SK-N-MC (cell line): ENCODE data around the gene ZNF423.

Experiments used
- EZH2 ChIP-seq: fragments of 200-600 bp; sonication (generic); IDR thresholded peaks from one replicate; pipeline ENCODE4 v1.6.1; 2017; ENCODE audit warnings: antibody characterized with exemption
- POLR2AphosphoS5 ChIP-seq: IDR thresholded peaks from 2 replicates; pipeline ENCODE4 v1.6.1; 2012; ENCODE audit warnings: mild to moderate bottlenecking, low read depth, low read length, borderline replicate concordance

DNA sequence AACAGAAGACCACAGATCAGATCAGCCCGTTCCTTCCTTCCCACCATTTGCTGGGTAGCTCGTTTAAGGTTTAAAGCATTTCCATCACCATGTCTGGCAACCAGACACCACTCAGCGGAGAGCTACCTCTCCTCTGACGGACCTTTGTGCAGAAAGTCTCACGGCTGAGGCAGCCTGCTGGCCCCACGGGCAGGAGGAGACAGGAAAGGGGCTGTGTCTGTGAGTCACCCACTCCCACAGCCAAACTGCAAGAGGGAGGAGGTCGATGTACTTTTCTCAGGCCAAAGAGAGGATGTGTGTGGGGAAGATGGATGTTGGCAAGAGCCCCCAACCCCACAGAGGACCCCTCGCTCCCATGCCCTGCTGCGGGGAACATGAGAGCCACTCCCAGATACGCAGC, 92.1 kb downstream of the ZNF423 start:
- no peak for TF ChIP-seq EZH2
- no peak for TF ChIP-seq POLR2AphosphoS5
